Lower lobe of right lung (tissue), 2 donors: Measurements from ENCODE around the gene NPB. TPM values are rescaled to one million over a fixed set of nuclear protein-coding genes. Genes with fewer than 3 reads are reported as not detected.

Experiments used
- ATAC-seq, 2 donors: fragments of 200-7000 bp; cut with Tn5 transposase; one replicate each; pipeline ENCODE4 v1.9.1; 2020 to 2022; ENCODE audit warnings: mild to moderate bottlenecking in 2 of 2, moderate library complexity in 2 of 2
- DNase-seq: peaks from one replicate; pipeline ENCODE4 v3.0.0-alpha.2; 2020
- H3K27ac ChIP-seq: fragments of 200-600 bp; one replicate; pipeline ENCODE4 v1.8.0; 2022
- H3K27me3 ChIP-seq: fragments of 200-600 bp; one replicate; pipeline ENCODE4 v1.8.0; 2022; ENCODE audit warnings: low read depth
- H3K36me3 ChIP-seq: fragments of 200-600 bp; one replicate; pipeline ENCODE4 v1.8.0; 2022; ENCODE audit warnings: mild to moderate bottlenecking
- H3K4me1 ChIP-seq: fragments of 200-600 bp; one replicate; pipeline ENCODE4 v1.8.0; 2022
- H3K4me3 ChIP-seq: fragments of 200-600 bp; one replicate; pipeline ENCODE4 v1.8.0; 2022; ENCODE audit warnings: mild to moderate bottlenecking
- H3K9me3 ChIP-seq: fragments of 200-600 bp; one replicate; pipeline ENCODE4 v1.8.0; 2022
- intact Hi-C: fragments of 100-400 bp; cut with DNase I; formaldehyde crosslinking; loops from one replicate; pipeline ENCODE4 v1.11.0; 2022
- total RNA-seq: library from RNA; stranded (reverse); fragmentation: NEBNext Ultra II Directional; extraction: Animal tissue kit (Norgen Biotek cat#: 25700); gene quantifications from one replicate; pipeline ENCODE4 v1.2.1, GENCODE V29; 2021
- TF ChIP-seq, protein P1 (sequence below): fragments of 200-600 bp; IDR thresholded peaks from one replicate; pipeline ENCODE4 v1.8.0; 2022; ENCODE audit warnings: antibody characterized with exemption, mild to moderate bottlenecking
- donor health status: DM: no; HTN: yes; CAD: no; lungs with severe emphysema.

NPB gene
- total RNA-seq, 1 donor from 2014 or later: 0.71 TPM

- ATAC-seq (no peak), DNase-seq (no peak)
- TF ChIP-seq, protein P1, sequence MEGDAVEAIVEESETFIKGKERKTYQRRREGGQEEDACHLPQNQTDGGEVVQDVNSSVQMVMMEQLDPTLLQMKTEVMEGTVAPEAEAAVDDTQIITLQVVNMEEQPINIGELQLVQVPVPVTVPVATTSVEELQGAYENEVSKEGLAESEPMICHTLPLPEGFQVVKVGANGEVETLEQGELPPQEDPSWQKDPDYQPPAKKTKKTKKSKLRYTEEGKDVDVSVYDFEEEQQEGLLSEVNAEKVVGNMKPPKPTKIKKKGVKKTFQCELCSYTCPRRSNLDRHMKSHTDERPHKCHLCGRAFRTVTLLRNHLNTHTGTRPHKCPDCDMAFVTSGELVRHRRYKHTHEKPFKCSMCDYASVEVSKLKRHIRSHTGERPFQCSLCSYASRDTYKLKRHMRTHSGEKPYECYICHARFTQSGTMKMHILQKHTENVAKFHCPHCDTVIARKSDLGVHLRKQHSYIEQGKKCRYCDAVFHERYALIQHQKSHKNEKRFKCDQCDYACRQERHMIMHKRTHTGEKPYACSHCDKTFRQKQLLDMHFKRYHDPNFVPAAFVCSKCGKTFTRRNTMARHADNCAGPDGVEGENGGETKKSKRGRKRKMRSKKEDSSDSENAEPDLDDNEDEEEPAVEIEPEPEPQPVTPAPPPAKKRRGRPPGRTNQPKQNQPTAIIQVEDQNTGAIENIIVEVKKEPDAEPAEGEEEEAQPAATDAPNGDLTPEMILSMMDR: no peak
- Histone ChIP-seq H3K9me3 (no peaks in the 10 kb centered on the region), H3K4me3 (no peak overlapping the region), H3K27ac (no peak overlapping the region), H3K27me3 (peaks cover 13% of the 10 kb centered on the region), H3K36me3 (no peaks in the 10 kb centered on the region), H3K4me1 (peaks cover 20% of the 10 kb centered on the region)
- intact Hi-C loops: no loop called here
Observed at GRCh38 chr17:81930142-81931125, 28.4 kb downstream of the NPB start.

GRCh38 chr17:81931189-81931556, 29.1 kb downstream of the NPB start:
- Histone ChIP-seq H3K36me3 (no peaks in the 10 kb centered on the region), H3K4me3 (no peak overlapping the region), H3K27me3 (peaks cover 13% of the 10 kb centered on the region), H3K27ac (no peak overlapping the region), H3K9me3 (no peaks in the 10 kb centered on the region), H3K4me1 (peaks cover 13% of the 10 kb centered on the region)
- intact Hi-C loops: no loop called here
- ATAC-seq (no peak), DNase-seq (no peak)
- TF ChIP-seq, protein P1: no peak

DNA sequence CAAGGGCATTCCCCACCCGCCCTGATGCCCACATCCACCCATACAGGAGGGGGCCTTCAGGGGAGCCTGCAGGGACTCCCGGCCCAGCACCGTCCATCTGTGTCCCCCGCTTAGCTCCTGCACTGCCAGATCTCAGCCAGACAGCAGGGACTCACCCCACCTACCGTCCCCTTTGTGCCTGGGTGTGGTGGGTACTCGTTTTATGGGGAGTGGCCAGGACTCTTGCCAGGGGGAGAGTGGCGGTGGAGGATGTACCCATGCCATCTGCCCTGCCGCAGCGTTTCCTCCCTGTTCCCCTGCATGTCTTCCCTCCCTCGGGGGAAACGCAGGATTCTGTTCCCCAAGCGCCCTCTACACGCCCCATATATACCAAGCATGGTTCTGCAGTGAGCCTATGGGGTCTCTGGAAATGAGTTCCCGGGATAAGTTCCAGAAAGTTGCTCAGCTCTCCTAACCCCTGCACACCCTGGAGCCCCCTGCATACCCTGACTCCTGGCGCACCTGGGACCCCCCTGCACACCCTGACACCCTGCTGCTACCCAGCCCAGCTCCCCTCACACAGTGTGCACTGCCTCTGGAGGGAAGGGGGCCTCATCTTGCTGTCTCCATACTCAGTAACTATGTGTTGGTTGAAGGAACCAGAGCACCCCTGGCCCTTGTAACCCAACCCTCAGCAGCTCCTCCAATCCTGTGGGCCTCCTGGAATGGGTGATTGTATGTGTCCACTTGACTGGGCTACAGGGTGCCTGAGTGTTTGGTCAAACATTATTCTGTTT, 29.7 kb downstream of the NPB start:
- no peak overlapping the region for H3K27ac ChIP-seq
- intact Hi-C loops: no loop called here
- TF ChIP-seq, protein P1: no peak
- peaks cover 16% of the 10 kb centered on the region for H3K27me3 ChIP-seq
- H3K4me1 ChIP-seq: peaks cover 11% of the 10 kb centered on the region
- no peak for ATAC-seq
- DNase-seq: no peak
- no peaks in the 10 kb centered on the region for H3K36me3 ChIP-seq
- H3K4me3 ChIP-seq: no peak overlapping the region
- H3K9me3 ChIP-seq: no peaks in the 10 kb centered on the region

GRCh38 chr17:81932333-81932983, 30.4 kb downstream of the NPB start:
- ATAC-seq (no peak), DNase-seq (no peak)
- Histone ChIP-seq H3K36me3 (no peaks in the 10 kb centered on the region), H3K27me3 (peaks cover 17% of the 10 kb centered on the region), H3K9me3 (no peaks in the 10 kb centered on the region), H3K4me1 (peaks cover 11% of the 10 kb centered on the region), H3K27ac (no peak overlapping the region), H3K4me3 (no peak overlapping the region)
- TF ChIP-seq, protein P1: no peak
- intact Hi-C loops: no loop called here

- Histone ChIP-seq H3K36me3 (no peaks in the 10 kb centered on the region), H3K9me3 (no peaks in the 10 kb centered on the region), H3K4me1 (peaks cover 7% of the 10 kb centered on the region), H3K27me3 (peaks cover 15% of the 10 kb centered on the region), H3K27ac (no peak overlapping the region), H3K4me3 (no peak overlapping the region)
- no peak for DNase-seq
- ATAC-seq: no peak
- intact Hi-C loops: no loop called here
- TF ChIP-seq, protein P1: no peak
Observed at GRCh38 chr17:81933178-81933699, 31.2 kb downstream of the NPB start.
